Measurements from ENCODE around the gene SSU72.
"Not testable (repeated sequence)": the region's sequence is repeated elsewhere in the genome, so short reads cannot be mapped to it uniquely, and the experiment has no call there.

SSU72 gene

GRCh38 chr1:1505366-1505798 lies 69.3 kb downstream of the SSU72 start:
- not testable (repeated sequence) for DNase-seq (ENCODE audit: low spot score)

- DNase-seq (ENCODE audit: low spot score): peak; percentile 55
Observed at GRCh38 chr1:1504777-1505365, 69.8 kb downstream of the SSU72 start.

- not testable (repeated sequence) for DNase-seq (ENCODE audit: low spot score)
Observed at GRCh38 chr1:1495461-1495975, 79.1 kb downstream of the SSU72 start.

- not testable (repeated sequence) for DNase-seq (ENCODE audit: low spot score)
Observed at GRCh38 chr1:1494311-1494710, 80.4 kb downstream of the SSU72 start.

Measured in GM03348 (cell line).